KMS-11 (cell line): Measurements from ENCODE around the gene MEF2D.

ENCODE experiments used
- H2AFZ ChIP-seq: fragments of 200-600 bp; sonication (generic); 2 replicates; pipeline ENCODE4 v1.6.1; 2016; ENCODE audit warnings: antibody characterized with exemption, mixed run types, low read depth
- H3K27ac ChIP-seq: fragments of 200-600 bp; sonication (generic); 2 replicates; pipeline ENCODE4 v1.6.1; 2016; ENCODE audit warnings: mild to moderate bottlenecking, mixed run types
- H3K27me3 ChIP-seq: fragments of 200-600 bp; sonication (generic); 2 replicates; pipeline ENCODE4 v1.6.1; 2017; ENCODE audit warnings: mild to moderate bottlenecking, low read depth, mixed run types, moderate library complexity; ENCODE audit not compliant: insufficient read depth
- H3K36me3 ChIP-seq: fragments of 200-600 bp; sonication (generic); 2 replicates; pipeline ENCODE4 v1.6.1; 2017; ENCODE audit warnings: mild to moderate bottlenecking, mixed run types; ENCODE audit not compliant: insufficient read depth
- H3K4me1 ChIP-seq: fragments of 200-600 bp; sonication (generic); 2 replicates; pipeline ENCODE4 v1.6.1; 2016; ENCODE audit warnings: mild to moderate bottlenecking, low read depth, mixed run types; ENCODE audit not compliant: poor library complexity, severe bottlenecking
- H3K4me2 ChIP-seq: fragments of 200-600 bp; sonication (generic); 2 replicates; pipeline ENCODE4 v1.7.0; 2016; ENCODE audit warnings: mild to moderate bottlenecking, mixed run types
- H3K4me3 ChIP-seq: fragments of 200-600 bp; sonication (generic); IDR thresholded peaks from 2 replicates; pipeline ENCODE4 v1.6.1; 2017; ENCODE audit warnings: low read depth, low read length, mixed read lengths; ENCODE audit not compliant: insufficient read depth
- H3K79me2 ChIP-seq: fragments of 200-600 bp; sonication (generic); 2 replicates; pipeline ENCODE4 v1.6.1; 2016; ENCODE audit warnings: low read depth, mixed run types; ENCODE audit not compliant: insufficient read depth
- H3K9ac ChIP-seq: fragments of 200-600 bp; sonication (generic); 2 replicates; pipeline ENCODE4 v1.6.1; 2016; ENCODE audit warnings: mild to moderate bottlenecking, mixed run types
- H4K20me1 ChIP-seq: fragments of 200-600 bp; sonication (generic); 2 replicates; pipeline ENCODE4 v1.6.1; 2016; ENCODE audit warnings: mild to moderate bottlenecking, mixed run types; ENCODE audit not compliant: insufficient read depth
- CTCF ChIP-seq: fragments of 200-600 bp; sonication (generic); conservative IDR thresholded peaks from 2 replicates; pipeline ENCODE4 v1.6.1; 2017; ENCODE audit warnings: low read depth, mild to moderate bottlenecking, antibody characterized with exemption, low read length, moderate library complexity, mixed read lengths

Gene MEF2D

GRCh38 chr1:156482276-156482675 lies 18.3 kb downstream of the MEF2D start:
- Histone ChIP-seq H3K4me2 (peak overlapping the region; percentile 4; the same call in 1 of the 2 replicates), H4K20me1 (peaks cover 28% of the 10 kb centered on the region), H2AFZ (no peak overlapping the region), H3K4me1 (peaks cover 71% of the 10 kb centered on the region), H3K4me3 (no peak overlapping the region), H3K9ac (no peak overlapping the region), H3K36me3 (peaks cover 45% of the 10 kb centered on the region; the same call in 1 of the 2 replicates), H3K79me2 (peaks cover 53% of the 10 kb centered on the region), H3K27me3 (no peaks in the 10 kb centered on the region), H3K27ac (peak overlapping the region; percentile 15)
- TF ChIP-seq CTCF = no peak

GRCh38 chr1:156481527-156481926 lies 19.0 kb downstream of the MEF2D start:
- Histone ChIP-seq H3K4me2 (peak overlapping the region; percentile 4; the same call in 1 of the 2 replicates), H3K4me1 (peaks cover 63% of the 10 kb centered on the region), H3K9ac (no peak overlapping the region), H3K79me2 (peaks cover 45% of the 10 kb centered on the region), H2AFZ (no peak overlapping the region), H3K27ac (peak overlapping the region; percentile 15), H3K27me3 (no peaks in the 10 kb centered on the region), H4K20me1 (peaks cover 23% of the 10 kb centered on the region; the same call in 1 of the 2 replicates), H3K36me3 (peaks cover 49% of the 10 kb centered on the region; the same call in 1 of the 2 replicates), H3K4me3 (no peak overlapping the region)
- TF ChIP-seq CTCF = no peak

DNA sequence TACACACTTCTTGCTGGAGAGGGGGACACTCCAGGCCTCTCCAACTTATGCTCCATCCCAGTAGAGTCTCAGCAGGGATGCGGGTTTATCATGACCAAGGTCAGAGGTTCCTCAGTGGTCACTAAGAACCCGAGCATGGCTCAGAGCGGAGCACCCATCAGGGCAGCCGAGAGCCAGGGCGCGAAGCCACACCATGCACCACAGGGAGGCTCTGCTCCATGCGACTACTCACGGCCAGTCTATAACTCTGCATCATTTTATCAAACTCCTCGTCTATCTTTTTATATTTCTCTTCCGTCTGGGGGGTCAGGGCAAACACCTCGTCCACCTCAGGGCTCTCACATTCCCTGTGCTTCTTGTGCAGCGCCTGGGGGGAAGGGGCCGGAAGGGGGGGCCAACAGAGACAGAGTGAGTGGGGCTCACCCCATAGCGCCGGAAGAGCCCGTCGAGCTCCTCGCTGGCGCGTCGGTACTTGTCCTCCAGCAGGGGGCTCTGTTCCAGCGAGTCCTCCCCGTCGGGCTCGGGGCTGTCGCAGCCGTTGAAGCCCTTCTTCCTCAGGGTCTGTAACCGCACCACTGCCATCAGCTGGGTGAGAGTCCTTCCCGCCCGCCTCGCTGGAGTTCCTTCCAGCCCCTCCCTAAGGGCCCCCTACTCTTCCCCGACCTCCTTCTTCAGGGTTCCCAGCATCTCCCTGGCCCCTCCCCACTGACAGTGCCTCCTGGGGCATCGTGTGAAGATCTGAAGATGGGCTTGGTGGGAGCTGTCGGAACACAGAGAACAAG lies 20.0 kb downstream of the MEF2D start:
- peaks cover 56% of the 10 kb centered on the region; the same call in 1 of the 2 replicates for H3K36me3 ChIP-seq
- peaks cover 36% of the 10 kb centered on the region for H3K79me2 ChIP-seq
- peak; percentile 81 for TF ChIP-seq CTCF
- no peaks in the 10 kb centered on the region for H3K27me3 ChIP-seq
- H4K20me1 ChIP-seq = peaks cover 18% of the 10 kb centered on the region; the same call in 1 of the 2 replicates
- H2AFZ ChIP-seq = no peak overlapping the region
- peak overlapping the region; percentile 4; the same call in 1 of the 2 replicates for H3K4me2 ChIP-seq
- H3K4me3 ChIP-seq = no peak overlapping the region
- H3K4me1 ChIP-seq = peaks cover 54% of the 10 kb centered on the region
- peak overlapping the region; percentile 15 for H3K27ac ChIP-seq
- no peak overlapping the region for H3K9ac ChIP-seq

DNA sequence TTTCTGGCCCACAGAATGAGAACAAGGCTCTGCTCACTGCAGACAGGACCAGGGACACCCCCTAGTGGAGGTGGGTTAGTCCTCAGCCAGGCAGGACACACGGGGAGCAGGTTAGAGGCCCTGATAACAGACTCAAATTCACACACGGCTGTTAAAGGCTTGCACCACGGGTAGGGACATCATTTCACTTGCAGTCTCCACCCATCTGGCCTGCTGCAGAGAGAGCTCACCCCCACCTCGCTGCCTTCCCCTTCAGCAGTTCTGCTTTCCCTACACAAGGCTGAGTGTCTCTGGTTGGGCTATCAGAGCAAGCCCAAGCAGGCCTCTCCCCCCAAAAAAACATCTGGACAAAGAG lies 20.6 kb downstream of the MEF2D start:
- Histone ChIP-seq H3K27me3 (no peaks in the 10 kb centered on the region), H3K27ac (0 out of 2 replicates have a peak overlapping the region, but pooled peaks have one; percentile 4), H2AFZ (no peak overlapping the region), H3K4me1 (peaks cover 48% of the 10 kb centered on the region), H3K36me3 (peaks cover 60% of the 10 kb centered on the region; the same call in 1 of the 2 replicates), H4K20me1 (peaks cover 13% of the 10 kb centered on the region; the same call in 1 of the 2 replicates), H3K79me2 (peaks cover 30% of the 10 kb centered on the region), H3K9ac (no peak overlapping the region), H3K4me2 (no peak overlapping the region), H3K4me3 (no peak overlapping the region)
- TF ChIP-seq CTCF = no peak
